GM23248 (cell line): ENCODE results near the gene RERE. TPM values are rescaled to one million over a fixed set of nuclear protein-coding genes. Genes with fewer than 3 reads are reported as not detected.

ENCODE experiments used
- DNase-seq: peaks from one replicate; pipeline ENCODE4 v3.0.0-alpha.2; 2015
- H2AFZ ChIP-seq: fragments of 200-600 bp; sonication (generic); 2 replicates; pipeline ENCODE4 v1.6.1; 2016; ENCODE audit warnings: antibody characterized with exemption
- H3F3A ChIP-seq: fragments of 200-600 bp; sonication (generic); 2 replicates; pipeline ENCODE4 v1.6.1; 2016; ENCODE audit warnings: mild to moderate bottlenecking, antibody characterized with exemption, mixed run types; ENCODE audit not compliant: insufficient read depth
- H3K27ac ChIP-seq: fragments of 200-600 bp; sonication (generic); 2 replicates; pipeline ENCODE4 v1.5.1; 2016; ENCODE audit warnings: mild to moderate bottlenecking
- H3K27me3 ChIP-seq: fragments of 200-600 bp; sonication (generic); replicated peaks from 2 replicates; pipeline ENCODE4 v1.6.1; 2016; ENCODE audit warnings: mild to moderate bottlenecking; ENCODE audit not compliant: insufficient read depth
- H3K36me3 ChIP-seq: fragments of 200-600 bp; sonication (generic); 2 replicates; pipeline ENCODE4 v1.6.1; 2016; ENCODE audit warnings: low read depth, mild to moderate bottlenecking
- H3K4me1 ChIP-seq: fragments of 200-600 bp; sonication (generic); 2 replicates; pipeline ENCODE4 v1.6.1; 2016; ENCODE audit warnings: mild to moderate bottlenecking; ENCODE audit not compliant: insufficient read depth
- H3K4me2 ChIP-seq: fragments of 200-600 bp; sonication (generic); one replicate; pipeline ENCODE4 v1.6.1; 2016; ENCODE audit warnings: mild to moderate bottlenecking; ENCODE audit not compliant: unreplicated experiment
- H3K4me3 ChIP-seq: fragments of 200-600 bp; sonication (generic); 2 replicates; pipeline ENCODE4 v1.5.1; 2016; ENCODE audit warnings: mild to moderate bottlenecking
- H3K79me2 ChIP-seq: fragments of 200-600 bp; sonication (generic); 2 replicates; pipeline ENCODE4 v1.6.1; 2016; ENCODE audit warnings: mild to moderate bottlenecking; ENCODE audit not compliant: insufficient read depth
- H3K9ac ChIP-seq: fragments of 200-600 bp; sonication (generic); 2 replicates; pipeline ENCODE4 v1.6.1; 2016; ENCODE audit warnings: mild to moderate bottlenecking
- H3K9me2 ChIP-seq: fragments of 200-600 bp; sonication (generic); 2 replicates; pipeline ENCODE4 v1.6.1; 2016; ENCODE audit warnings: mixed run types, mild to moderate bottlenecking, moderate library complexity; ENCODE audit not compliant: insufficient read depth
- H3K9me3 ChIP-seq: fragments of 200-600 bp; sonication (generic); one replicate; pipeline ENCODE4 v1.6.1; 2017; ENCODE audit warnings: low read depth
- H4K20me1 ChIP-seq: fragments of 200-600 bp; sonication (generic); 2 replicates; pipeline ENCODE4 v1.6.0; 2016; ENCODE audit not compliant: insufficient read depth
- EZH2 ChIP-seq: fragments of 200-600 bp; sonication (generic); IDR thresholded peaks from 2 replicates; pipeline ENCODE4 v1.6.1; 2018; ENCODE audit warnings: antibody characterized with exemption, mild to moderate bottlenecking; ENCODE audit not compliant: insufficient read depth, poor library complexity, severe bottlenecking
- EZH2phosphoT487 ChIP-seq: fragments of 200-600 bp; sonication (generic); IDR thresholded peaks from 2 replicates; pipeline ENCODE4 v1.6.1; 2018; ENCODE audit warnings: antibody characterized with exemption, moderate library complexity, mild to moderate bottlenecking, low read depth; ENCODE audit not compliant: insufficient read depth
- whole genome bisulfite sequencing, 2 experiments: methylation state at CpG; one replicate each; pipeline ENCODE4 v1.1.6; 2015 to 2017; ENCODE audit warnings: low lambda C conversion rate in 2 of 2, low coverage in 1 of 2; ENCODE audit errors: missing lambda C conversion rate in 2 of 2; 5-methylcytosine and 5-hydroxymethylcytosine counted together
- in situ Hi-C: fragments of 300-500 bp; cut with MboI; formaldehyde crosslinking; loops from 2 replicates; pipeline ENCODE4 v1.15.0; 2020
- polyA plus RNA-seq: library from polyadenylated mRNA; unstranded; fragments of >200 nt; fragmentation: Nextera tagmentation; extraction: Ambion mirVana; gene quantifications from 2 replicates; pipeline ENCODE4 v1.2.1, GENCODE V29; 2016
- total RNA-seq: library from RNA; depleted of rRNA; stranded (reverse); fragments of >200 nt; shearing (Covaris generic); gene quantifications from 2 replicates; pipeline ENCODE4 v1.2.3, GENCODE V29; 2014

Gene RERE
- total and polyA plus RNA-seq, 2 experiments from 2014 or later: 26.0 to 26.2 TPM

GRCh38 chr1:8337776-8338525, 479.5 kb downstream of the RERE start:
- Histone ChIP-seq H3K27me3 (no peaks in the 10 kb centered on the region), H4K20me1 (no peaks in the 10 kb centered on the region), H3K9me2 (no peaks in the 10 kb centered on the region), H3F3A (no peaks in the 10 kb centered on the region), H3K27ac (no peak overlapping the region), H2AFZ (no peak overlapping the region), H3K4me2 (no peak overlapping the region), H3K4me3 (no peak overlapping the region), H3K9ac (no peak overlapping the region), H3K9me3 (no peaks in the 10 kb centered on the region), H3K79me2 (no peaks in the 10 kb centered on the region), H3K4me1 (peaks cover 2% of the 10 kb centered on the region), H3K36me3 (no peaks in the 10 kb centered on the region)
- 88 to 90% methylated on average over 21 to 23 of the region's 25 CpGs for WGBS, 2 experiments
- in situ Hi-C loops: no loop called here
- TF ChIP-seq EZH2phosphoT487 (no peak), EZH2 (no peak)
- no peak for DNase-seq

DNA sequence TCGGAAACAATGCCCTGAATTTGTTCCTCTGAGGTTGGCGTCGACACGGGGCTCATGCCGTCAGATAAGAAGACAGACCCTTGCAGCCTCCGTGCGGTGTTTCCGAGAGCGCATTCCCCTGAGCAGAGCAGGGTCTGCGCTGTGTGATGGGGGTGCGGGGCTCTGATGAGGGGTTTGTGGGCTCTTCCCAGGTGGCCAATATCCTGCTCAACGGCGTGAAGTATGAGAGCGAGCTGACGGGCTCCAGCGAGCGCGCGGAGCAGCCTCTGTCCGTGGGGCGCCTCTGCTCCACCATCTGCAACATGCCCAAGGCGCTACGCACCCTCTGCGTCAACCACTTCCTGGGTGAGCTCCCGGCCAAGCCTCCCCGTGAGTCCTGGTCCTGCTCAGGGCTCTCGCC, 482.2 kb downstream of the RERE start:
- DNase-seq: no peak

GRCh38 chr1:8334106-8334851, 483.2 kb downstream of the RERE start:
- Histone ChIP-seq H3K36me3 (no peaks in the 10 kb centered on the region), H3K9me3 (no peaks in the 10 kb centered on the region), H3K9ac (no peak overlapping the region), H3F3A (no peaks in the 10 kb centered on the region), H4K20me1 (no peaks in the 10 kb centered on the region), H3K27me3 (no peaks in the 10 kb centered on the region), H3K9me2 (no peaks in the 10 kb centered on the region), H2AFZ (no peak overlapping the region), H3K4me1 (no peaks in the 10 kb centered on the region), H3K4me2 (no peak overlapping the region), H3K27ac (no peak overlapping the region), H3K4me3 (no peak overlapping the region), H3K79me2 (no peaks in the 10 kb centered on the region)
- no peak for DNase-seq
- TF ChIP-seq EZH2phosphoT487: no peak
- no peak for TF ChIP-seq EZH2
- in situ Hi-C loops: no loop called here
- WGBS, 2 experiments: 89 to 90% methylated on average over 24 of the region's 24 CpGs

More for the DNA sequence above, 482.2 kb downstream of the RERE start:
- Histone ChIP-seq H3K27ac (no peak overlapping the region), H3K36me3 (no peaks in the 10 kb centered on the region), H3K79me2 (no peaks in the 10 kb centered on the region), H3K9ac (no peak overlapping the region), H3K4me3 (no peak overlapping the region), H3K9me2 (no peaks in the 10 kb centered on the region), H3K4me2 (no peak overlapping the region), H3K4me1 (no peaks in the 10 kb centered on the region), H2AFZ (no peak overlapping the region), H3K27me3 (no peaks in the 10 kb centered on the region), H3F3A (no peaks in the 10 kb centered on the region), H4K20me1 (no peaks in the 10 kb centered on the region), H3K9me3 (no peaks in the 10 kb centered on the region)
- 96 to 97% methylated on average over 17 to 27 of the region's 27 CpGs for WGBS, 2 experiments
- in situ Hi-C loops: no loop called here
- TF ChIP-seq EZH2: no peak
- no peak for TF ChIP-seq EZH2phosphoT487

DNA sequence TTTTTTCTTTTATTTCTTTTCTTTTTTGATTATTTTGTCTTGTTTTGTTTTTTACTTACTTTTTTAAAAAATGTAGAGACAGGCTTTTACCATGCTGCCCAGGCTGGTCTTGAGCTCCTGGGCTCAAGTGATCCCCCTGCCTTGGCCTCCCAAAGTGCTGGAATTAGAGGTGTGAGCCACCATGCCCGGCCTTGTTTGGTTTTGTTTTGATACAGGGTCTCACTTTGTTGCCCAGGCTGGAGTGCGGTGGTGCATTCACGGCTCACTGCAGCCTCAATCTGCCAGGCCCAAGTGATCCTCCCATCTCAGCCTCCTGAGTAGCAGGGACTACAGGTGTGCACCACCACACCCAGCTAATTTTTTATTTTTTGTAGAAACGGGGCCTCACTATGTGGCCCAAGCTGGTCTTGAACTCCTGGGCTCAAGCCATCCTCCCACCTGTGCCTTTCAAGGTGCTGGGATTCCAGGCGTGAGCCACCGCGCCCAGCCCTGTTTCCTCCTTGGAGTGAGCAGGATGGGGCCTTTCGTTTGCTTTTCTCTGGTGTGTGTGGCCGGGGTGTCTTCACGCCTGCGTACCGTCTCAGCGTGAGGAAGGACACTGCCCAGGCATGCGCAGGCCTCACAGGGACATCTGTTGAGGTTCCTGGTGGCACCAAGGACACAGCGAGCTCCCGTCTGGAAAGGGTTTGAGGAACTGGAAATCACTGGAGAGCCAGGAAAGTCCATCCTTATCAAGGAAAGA, 484.0 kb downstream of the RERE start:
- WGBS, 2 experiments: 91% methylated on average over 16 of the region's 16 CpGs
- Histone ChIP-seq H3K4me1 (no peaks in the 10 kb centered on the region), H3K4me3 (no peak overlapping the region), H3K9me3 (no peaks in the 10 kb centered on the region), H3K27me3 (no peaks in the 10 kb centered on the region), H3K9ac (no peak overlapping the region), H3K27ac (no peak overlapping the region), H4K20me1 (no peaks in the 10 kb centered on the region), H3K36me3 (no peaks in the 10 kb centered on the region), H3F3A (no peaks in the 10 kb centered on the region), H2AFZ (no peak overlapping the region), H3K4me2 (no peak overlapping the region), H3K9me2 (no peaks in the 10 kb centered on the region), H3K79me2 (no peaks in the 10 kb centered on the region)
- in situ Hi-C loops: no loop called here
- TF ChIP-seq EZH2: no peak
- no peak for TF ChIP-seq EZH2phosphoT487
- DNase-seq: no peak
